ENCODE data around the gene ABL1. TPM values are rescaled to one million over a fixed set of nuclear protein-coding genes. Genes with fewer than 3 reads are reported as not detected.
"Not testable (repeated sequence)": the region's sequence is repeated elsewhere in the genome, so short reads cannot be mapped to it uniquely, and the experiment has no call there.

Gene ABL1
- total RNA-seq, 2 experiments from 2014 or later: 37.9 to 38.5 TPM

DNA sequence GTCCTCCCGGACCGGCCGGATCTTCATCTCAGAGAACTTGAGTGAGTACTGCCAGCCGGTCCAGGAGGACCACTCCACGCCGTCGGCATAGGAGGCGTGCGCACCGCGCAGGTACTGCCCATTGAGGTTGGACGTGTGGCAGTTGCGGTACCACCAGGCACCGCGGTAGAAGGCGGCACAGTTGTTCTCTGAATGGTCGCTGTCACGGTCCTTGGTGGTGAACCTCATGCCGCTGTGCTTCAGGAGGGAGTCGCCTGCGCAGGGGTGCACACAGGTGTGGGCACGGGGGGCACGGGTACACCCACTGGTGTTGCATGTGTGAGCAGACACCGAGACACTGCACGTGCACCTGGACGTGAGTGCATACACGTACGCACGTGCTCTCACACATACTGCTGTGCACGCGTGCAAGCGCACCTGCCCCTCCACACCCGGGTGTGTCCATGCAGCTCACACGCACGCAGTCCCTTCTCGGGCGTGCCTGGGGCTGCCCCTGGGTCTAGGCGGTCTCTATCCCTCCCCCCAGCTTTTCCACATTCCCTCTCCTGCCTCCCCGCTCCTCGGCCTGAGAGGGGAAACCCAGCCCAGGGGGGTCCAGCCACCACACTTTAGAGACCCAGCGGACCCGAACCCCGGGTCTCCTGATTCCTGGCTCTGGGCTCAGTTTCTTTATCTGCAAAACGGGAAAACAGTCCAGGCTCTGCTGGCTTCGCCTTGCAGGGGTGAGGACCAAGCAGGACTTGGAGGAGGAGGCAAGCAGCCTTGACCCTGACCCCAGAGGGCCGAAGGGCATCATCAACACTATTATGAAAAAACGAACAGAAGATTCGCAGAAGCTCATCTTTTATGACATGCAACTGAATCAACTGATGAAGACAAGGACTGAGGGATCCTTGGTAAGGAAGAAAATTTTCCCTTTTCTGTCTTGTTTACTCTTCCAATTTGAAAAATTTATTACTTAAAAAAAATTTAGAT, 69.3 kb downstream of the ABL1 start:
- Mint-ChIP-seq H3K4me3 (no peak overlapping the region), H3K27ac (no peak overlapping the region), H3K27me3 (peaks cover 3% of the 10 kb centered on the region), H3K4me1 (peaks cover 2% of the 10 kb centered on the region), H3K9me3 (no peaks in the 10 kb centered on the region), H3K36me3 (no peaks in the 10 kb centered on the region)
- DNase-seq: no peak

DNA sequence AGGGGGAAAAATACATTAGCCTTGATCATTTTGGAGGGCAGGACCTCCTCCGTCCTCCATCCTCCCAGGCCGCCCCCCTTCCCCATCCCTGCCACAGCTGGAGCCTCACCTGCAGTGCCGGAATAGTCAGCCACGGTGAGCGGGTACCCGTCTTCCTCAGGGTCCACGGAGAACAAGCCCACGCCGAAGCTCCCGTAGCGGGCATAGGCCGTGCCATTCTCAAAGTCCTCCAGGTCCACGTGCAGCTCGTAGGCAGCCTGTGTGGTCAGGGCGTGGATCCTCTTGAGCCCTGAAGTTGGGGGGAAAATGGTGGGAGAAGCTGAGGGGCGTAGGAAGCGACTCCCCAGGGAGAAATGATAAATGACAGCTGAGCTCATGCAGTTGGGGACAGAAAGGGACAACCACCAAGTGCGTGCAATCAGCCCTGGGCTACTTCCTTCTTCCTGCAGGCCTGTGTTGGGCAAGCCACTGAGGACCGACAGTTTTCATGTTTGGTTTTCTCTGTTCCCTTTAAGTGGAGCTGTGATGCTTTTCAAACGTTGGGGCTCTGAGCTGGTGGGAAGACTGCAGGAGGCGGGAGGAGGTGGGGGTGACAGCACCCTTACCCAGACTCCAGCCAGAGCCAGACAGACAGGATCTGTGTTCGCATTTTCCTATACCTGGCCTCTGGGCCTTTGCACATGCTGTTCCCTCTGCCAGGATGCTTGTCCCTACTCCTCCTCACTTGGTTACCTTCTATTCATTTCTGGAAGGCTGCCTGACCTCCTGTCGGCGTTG, 70.3 kb downstream of the ABL1 start:
- no peak for DNase-seq
- Mint-ChIP-seq H3K9me3 (no peaks in the 10 kb centered on the region), H3K4me1 (peaks cover 2% of the 10 kb centered on the region), H3K27me3 (peaks cover 3% of the 10 kb centered on the region), H3K27ac (no peak overlapping the region), H3K36me3 (no peaks in the 10 kb centered on the region), H3K4me3 (no peak overlapping the region)

DNA sequence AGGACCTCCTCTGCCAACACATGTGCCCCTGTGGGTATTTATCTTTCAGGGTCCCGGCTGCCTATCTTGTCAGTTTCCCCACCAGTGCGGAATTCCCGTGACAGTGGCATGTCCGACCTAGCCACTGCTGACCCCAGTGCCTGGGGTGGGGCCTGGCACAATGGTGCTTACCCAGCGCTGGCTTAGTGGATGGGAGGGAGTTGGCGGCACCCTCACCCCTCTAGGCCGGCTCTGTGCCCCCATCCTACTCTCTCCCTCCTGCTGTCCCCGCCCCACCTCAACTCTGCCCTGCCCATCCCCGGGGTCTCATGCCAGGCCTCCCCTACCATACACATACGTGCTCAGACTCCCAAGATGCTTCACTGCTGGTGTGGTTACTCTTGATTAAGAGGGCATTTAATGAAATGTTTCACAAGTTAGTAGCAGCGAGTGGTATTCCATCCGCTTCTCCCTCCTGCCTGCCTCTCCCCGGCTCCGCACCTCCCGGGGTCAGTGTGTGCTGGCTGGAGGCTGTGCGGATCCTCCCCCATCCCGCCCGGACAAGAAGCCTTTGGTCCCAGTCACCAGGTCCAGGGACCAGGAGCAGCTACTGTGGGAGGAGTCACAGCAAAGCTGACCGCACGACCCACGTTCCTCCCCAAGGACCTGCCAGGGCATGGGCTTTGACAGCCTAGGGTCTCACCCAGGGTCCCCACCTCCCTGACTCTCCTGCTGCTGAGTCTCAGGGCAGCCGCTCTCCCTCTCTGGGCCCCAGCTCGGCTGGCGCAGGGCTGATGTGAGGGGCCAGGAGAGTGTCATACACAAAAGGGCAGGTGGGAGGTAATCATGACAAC, 71.1 kb downstream of the ABL1 start:
- no peak overlapping the region for H3K27ac Mint-ChIP-seq
- no peak overlapping the region for H3K4me3 Mint-ChIP-seq
- H3K27me3 Mint-ChIP-seq: peaks cover 3% of the 10 kb centered on the region
- peaks cover 7% of the 10 kb centered on the region for H3K4me1 Mint-ChIP-seq
- H3K36me3 Mint-ChIP-seq: no peaks in the 10 kb centered on the region
- H3K9me3 Mint-ChIP-seq: no peaks in the 10 kb centered on the region
- DNase-seq: no peak

- Mint-ChIP-seq H3K9me3 (no peaks in the 10 kb centered on the region), H3K4me3 (no peak overlapping the region), H3K36me3 (no peaks in the 10 kb centered on the region), H3K4me1 (peaks cover 7% of the 10 kb centered on the region), H3K27me3 (peaks cover 3% of the 10 kb centered on the region), H3K27ac (no peak overlapping the region)
- DNase-seq: no peak
Measured at GRCh38 chr9:130906735-130907416, 71.8 kb downstream of the ABL1 start.

- Mint-ChIP-seq H3K27ac (no peak overlapping the region), H3K9me3 (no peaks in the 10 kb centered on the region), H3K4me3 (no peak overlapping the region), H3K36me3 (no peaks in the 10 kb centered on the region), H3K27me3 (peaks cover 3% of the 10 kb centered on the region), H3K4me1 (peaks cover 7% of the 10 kb centered on the region)
- no peak for DNase-seq
Measured at GRCh38 chr9:130908146-130908877, 73.3 kb downstream of the ABL1 start.

- peaks cover 7% of the 10 kb centered on the region for H3K4me1 Mint-ChIP-seq
Measured at GRCh38 chr9:130908878-130909355, 73.9 kb downstream of the ABL1 start.

DNA sequence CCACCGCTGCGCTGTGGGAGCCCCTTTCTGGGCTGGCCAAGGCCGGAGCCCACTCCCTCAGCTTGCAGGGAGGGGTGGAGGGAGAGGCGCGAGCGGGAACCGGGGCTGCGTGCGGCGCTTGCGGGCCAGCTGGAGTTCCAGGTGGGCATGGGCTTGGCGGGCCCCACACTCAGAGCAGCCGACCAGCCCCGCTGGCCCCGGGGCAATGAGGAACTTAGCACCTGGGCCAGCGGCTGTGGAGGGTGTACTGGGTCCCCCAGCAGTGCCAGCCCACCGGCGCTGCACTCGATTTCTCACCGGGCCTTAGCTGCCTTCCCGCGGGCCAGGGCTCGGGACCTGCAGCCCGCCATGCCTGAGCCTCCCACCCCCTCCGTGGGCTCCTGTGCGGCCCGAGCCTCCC, 75.0 kb downstream of the ABL1 start:
- H3K4me1 Mint-ChIP-seq, H3K4me3 Mint-ChIP-seq, DNase-seq, H3K36me3 Mint-ChIP-seq, H3K27me3 Mint-ChIP-seq, H3K27ac Mint-ChIP-seq, H3K9me3 Mint-ChIP-seq: not testable (repeated sequence)

More at GRCh38 chr9:130908878-130909355, 73.9 kb downstream of the ABL1 start:
- no peak for DNase-seq
- Mint-ChIP-seq H3K4me3 (no peak overlapping the region), H3K27ac (no peak overlapping the region), H3K27me3 (no peaks in the 10 kb centered on the region), H3K36me3 (no peaks in the 10 kb centered on the region), H3K9me3 (no peaks in the 10 kb centered on the region)

GRCh38 chr9:130910670-130911069, 75.6 kb downstream of the ABL1 start:
- DNase-seq, H3K4me1 Mint-ChIP-seq, H3K27ac Mint-ChIP-seq, H3K4me3 Mint-ChIP-seq, H3K9me3 Mint-ChIP-seq, H3K36me3 Mint-ChIP-seq, H3K27me3 Mint-ChIP-seq: not testable (repeated sequence)

DNA sequence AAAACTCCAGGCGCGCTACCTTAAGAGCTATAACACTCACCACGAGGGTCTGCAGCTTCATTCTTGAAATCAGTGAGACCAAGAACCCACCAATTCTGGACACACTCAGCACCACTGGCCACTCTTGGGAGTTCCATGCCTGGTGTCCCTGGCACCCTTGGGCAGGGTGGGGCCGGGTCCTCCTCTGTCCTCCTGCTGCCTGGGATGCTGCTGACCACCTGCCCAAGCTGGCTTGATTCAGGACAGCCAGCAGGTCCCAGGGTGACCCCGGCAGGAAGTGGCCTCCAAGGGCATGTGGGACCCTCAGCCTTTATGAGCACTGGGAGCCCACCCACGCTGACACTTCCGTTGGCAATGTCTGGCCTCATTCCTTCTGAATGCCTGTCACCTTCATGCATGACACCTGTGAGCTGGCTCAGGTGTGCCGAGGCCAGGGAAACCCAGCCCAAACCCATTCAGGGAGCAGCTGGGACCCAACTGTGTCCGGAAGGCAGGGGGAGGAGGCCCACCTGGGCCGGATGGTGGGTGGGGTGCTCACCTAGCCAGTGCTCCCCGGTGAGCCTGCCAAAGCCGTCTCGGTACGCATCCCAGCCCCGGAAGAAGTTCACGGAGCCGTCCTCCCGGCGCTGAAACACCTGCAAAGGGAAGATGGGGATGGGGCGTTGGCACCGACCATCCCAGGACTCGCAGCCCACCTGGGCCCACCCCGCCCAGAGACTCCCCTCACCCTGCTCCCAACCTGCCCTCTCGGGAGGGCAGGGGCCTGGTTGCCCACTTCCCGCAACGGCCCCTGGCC, 76.4 kb downstream of the ABL1 start:
- H3K36me3 Mint-ChIP-seq: no peaks in the 10 kb centered on the region
- no peaks in the 10 kb centered on the region for H3K9me3 Mint-ChIP-seq
- H3K27ac Mint-ChIP-seq: no peak overlapping the region
- peaks cover 7% of the 10 kb centered on the region for H3K4me1 Mint-ChIP-seq
- H3K4me3 Mint-ChIP-seq: no peak overlapping the region
- no peak for DNase-seq
- no peaks in the 10 kb centered on the region for H3K27me3 Mint-ChIP-seq

- Mint-ChIP-seq H3K27me3 (no peaks in the 10 kb centered on the region), H3K4me3 (no peak overlapping the region), H3K4me1 (peaks cover 5% of the 10 kb centered on the region), H3K36me3 (no peaks in the 10 kb centered on the region), H3K9me3 (no peaks in the 10 kb centered on the region), H3K27ac (no peak overlapping the region)
- no peak for DNase-seq
Measured at GRCh38 chr9:130912932-130913598, 78.0 kb downstream of the ABL1 start.

GRCh38 chr9:130913599-130914416, 78.8 kb downstream of the ABL1 start:
- Mint-ChIP-seq H3K36me3 (no peaks in the 10 kb centered on the region), H3K27me3 (no peaks in the 10 kb centered on the region), H3K27ac (no peak overlapping the region), H3K9me3 (no peaks in the 10 kb centered on the region), H3K4me3 (no peak overlapping the region), H3K4me1 (peaks cover 4% of the 10 kb centered on the region)
- no peak for DNase-seq

- Mint-ChIP-seq H3K4me1 (peaks cover 4% of the 10 kb centered on the region), H3K27ac (no peak overlapping the region), H3K36me3 (no peaks in the 10 kb centered on the region), H3K27me3 (no peaks in the 10 kb centered on the region), H3K9me3 (no peaks in the 10 kb centered on the region), H3K4me3 (no peak overlapping the region)
- DNase-seq: no peak
Measured at GRCh38 chr9:130914417-130915095, 79.5 kb downstream of the ABL1 start.

Measured in activated naive CD8-positive, alpha-beta T cell treated with anti-CD3 and anti-CD28 coated beads for 36 hours (primary cell).